Measurements from ENCODE around the gene MADCAM1. TPM values are rescaled to one million over a fixed set of nuclear protein-coding genes. Genes with fewer than 3 reads are reported as not detected.

Gene MADCAM1
- total and polyA plus RNA-seq, 10 of the 15 experiments (the other 5 are each of a cell fraction or from before 2014, with no cell fraction given): 0.06 to 0.32 (median 0.31) TPM; not detected in 5

DNA sequence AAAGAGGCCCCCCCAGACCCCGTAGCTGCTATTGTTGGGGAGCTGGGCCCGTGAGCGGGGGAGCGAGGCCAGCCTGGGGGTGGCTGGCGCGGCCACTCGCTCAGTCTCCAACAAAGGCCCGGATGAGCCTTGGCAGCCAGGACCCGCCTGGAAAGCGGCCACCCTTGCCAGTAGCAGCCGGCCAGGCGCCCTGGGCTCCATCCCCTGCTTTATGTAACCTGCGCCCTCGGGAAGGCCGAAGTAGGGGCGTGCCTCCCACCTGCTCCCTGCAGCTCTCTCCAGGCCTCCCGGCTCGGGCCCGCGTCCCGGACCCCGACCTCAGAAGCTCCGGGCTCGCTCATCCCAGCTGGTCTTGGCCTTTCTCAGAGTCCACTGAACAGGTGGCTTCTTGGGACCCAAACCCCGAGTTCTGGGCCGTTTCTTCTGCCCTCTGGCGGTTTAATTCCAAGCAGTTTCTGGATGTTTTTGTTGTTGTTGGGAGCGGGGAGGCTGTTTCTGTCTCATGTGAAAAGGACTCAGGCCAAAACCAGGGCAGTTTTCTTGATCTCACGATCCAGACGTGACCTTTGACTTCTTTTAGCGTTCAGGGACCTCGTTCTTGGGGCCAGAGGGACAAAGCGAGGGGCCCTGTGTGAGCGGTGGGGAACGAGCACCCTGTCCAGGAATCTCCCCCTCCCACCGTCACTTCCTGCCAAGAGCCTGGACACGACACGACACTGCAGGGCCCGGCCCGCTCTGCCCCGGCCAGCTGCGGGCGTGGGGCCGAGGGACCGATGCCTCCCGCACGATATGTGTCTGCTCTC is 36.5 kb downstream of the MADCAM1 start (continued):
- TF ChIP-seq ZSCAN29 (IDR thresholded peaks at IDR 0.05): no peak
- TF ChIP-seq, protein P1, sequence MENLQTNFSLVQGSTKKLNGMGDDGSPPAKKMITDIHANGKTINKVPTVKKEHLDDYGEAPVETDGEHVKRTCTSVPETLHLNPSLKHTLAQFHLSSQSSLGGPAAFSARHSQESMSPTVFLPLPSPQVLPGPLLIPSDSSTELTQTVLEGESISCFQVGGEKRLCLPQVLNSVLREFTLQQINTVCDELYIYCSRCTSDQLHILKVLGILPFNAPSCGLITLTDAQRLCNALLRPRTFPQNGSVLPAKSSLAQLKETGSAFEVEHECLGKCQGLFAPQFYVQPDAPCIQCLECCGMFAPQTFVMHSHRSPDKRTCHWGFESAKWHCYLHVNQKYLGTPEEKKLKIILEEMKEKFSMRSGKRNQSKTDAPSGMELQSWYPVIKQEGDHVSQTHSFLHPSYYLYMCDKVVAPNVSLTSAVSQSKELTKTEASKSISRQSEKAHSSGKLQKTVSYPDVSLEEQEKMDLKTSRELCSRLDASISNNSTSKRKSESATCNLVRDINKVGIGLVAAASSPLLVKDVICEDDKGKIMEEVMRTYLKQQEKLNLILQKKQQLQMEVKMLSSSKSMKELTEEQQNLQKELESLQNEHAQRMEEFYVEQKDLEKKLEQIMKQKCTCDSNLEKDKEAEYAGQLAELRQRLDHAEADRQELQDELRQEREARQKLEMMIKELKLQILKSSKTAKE (IDR thresholded peaks at IDR 0.05; ENCODE audit: low read depth, poor library complexity, severe bottlenecking): no peak
- peak; percentile 11; the same call in 1 of the 2 replicates for TF ChIP-seq SPI1 (IDR thresholded peaks at IDR 0.05; ENCODE audit: borderline replicate concordance, insufficient read depth, low read depth, low read length)
- TF ChIP-seq HDGF (IDR thresholded peaks at IDR 0.05): no peak
- TF ChIP-seq KAT2A (conservative IDR thresholded peaks at IDR 0.05; ENCODE audit: control insufficient read depth, low read depth, low read length): no peak
- TF ChIP-seq BMI1 (IDR thresholded peaks at IDR 0.05; ENCODE audit: borderline replicate concordance): no peak
- TF ChIP-seq CBX3 (IDR thresholded peaks at IDR 0.05; ENCODE audit: borderline replicate concordance, low read depth): no peak
- TF ChIP-seq HCFC1 (IDR thresholded peaks at IDR 0.05; ENCODE audit: low read length): 0 out of 2 replicates have a peak, but pooled peaks have one; percentile 11
- TF ChIP-seq, protein P2, sequence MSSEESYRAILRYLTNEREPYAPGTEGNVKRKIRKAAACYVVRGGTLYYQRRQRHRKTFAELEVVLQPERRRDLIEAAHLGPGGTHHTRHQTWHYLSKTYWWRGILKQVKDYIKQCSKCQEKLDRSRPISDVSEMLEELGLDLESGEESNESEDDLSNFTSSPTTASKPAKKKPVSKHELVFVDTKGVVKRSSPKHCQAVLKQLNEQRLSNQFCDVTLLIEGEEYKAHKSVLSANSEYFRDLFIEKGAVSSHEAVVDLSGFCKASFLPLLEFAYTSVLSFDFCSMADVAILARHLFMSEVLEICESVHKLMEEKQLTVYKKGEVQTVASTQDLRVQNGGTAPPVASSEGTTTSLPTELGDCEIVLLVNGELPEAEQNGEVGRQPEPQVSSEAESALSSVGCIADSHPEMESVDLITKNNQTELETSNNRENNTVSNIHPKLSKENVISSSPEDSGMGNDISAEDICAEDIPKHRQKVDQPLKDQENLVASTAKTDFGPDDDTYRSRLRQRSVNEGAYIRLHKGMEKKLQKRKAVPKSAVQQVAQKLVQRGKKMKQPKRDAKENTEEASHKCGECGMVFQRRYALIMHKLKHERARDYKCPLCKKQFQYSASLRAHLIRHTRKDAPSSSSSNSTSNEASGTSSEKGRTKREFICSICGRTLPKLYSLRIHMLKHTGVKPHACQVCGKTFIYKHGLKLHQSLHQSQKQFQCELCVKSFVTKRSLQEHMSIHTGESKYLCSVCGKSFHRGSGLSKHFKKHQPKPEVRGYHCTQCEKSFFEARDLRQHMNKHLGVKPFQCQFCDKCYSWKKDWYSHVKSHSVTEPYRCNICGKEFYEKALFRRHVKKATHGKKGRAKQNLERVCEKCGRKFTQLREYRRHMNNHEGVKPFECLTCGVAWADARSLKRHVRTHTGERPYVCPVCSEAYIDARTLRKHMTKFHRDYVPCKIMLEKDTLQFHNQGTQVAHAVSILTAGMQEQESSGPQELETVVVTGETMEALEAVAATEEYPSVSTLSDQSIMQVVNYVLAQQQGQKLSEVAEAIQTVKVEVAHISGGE (CRISPR knock-in tag; IDR thresholded peaks at IDR 0.05): no peak
- no peak for TF ChIP-seq FOXM1 (IDR thresholded peaks at IDR 0.05; ENCODE audit: low read depth, low read length)
- TF ChIP-seq, protein P3, sequence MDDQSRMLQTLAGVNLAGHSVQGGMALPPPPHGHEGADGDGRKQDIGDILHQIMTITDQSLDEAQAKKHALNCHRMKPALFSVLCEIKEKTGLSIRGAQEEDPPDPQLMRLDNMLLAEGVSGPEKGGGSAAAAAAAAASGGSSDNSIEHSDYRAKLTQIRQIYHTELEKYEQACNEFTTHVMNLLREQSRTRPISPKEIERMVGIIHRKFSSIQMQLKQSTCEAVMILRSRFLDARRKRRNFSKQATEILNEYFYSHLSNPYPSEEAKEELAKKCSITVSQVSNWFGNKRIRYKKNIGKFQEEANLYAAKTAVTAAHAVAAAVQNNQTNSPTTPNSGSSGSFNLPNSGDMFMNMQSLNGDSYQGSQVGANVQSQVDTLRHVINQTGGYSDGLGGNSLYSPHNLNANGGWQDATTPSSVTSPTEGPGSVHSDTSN (IDR thresholded peaks at IDR 0.05; ENCODE audit: insufficient replicate concordance, low read depth, low read length): no peak
- TF ChIP-seq NFIC (IDR thresholded peaks at IDR 0.05; ENCODE audit: low read depth, low read length): no peak
- TF ChIP-seq NR2F1 (conservative IDR thresholded peaks at IDR 0.05): peak; percentile 78
- TF ChIP-seq, protein P4, sequence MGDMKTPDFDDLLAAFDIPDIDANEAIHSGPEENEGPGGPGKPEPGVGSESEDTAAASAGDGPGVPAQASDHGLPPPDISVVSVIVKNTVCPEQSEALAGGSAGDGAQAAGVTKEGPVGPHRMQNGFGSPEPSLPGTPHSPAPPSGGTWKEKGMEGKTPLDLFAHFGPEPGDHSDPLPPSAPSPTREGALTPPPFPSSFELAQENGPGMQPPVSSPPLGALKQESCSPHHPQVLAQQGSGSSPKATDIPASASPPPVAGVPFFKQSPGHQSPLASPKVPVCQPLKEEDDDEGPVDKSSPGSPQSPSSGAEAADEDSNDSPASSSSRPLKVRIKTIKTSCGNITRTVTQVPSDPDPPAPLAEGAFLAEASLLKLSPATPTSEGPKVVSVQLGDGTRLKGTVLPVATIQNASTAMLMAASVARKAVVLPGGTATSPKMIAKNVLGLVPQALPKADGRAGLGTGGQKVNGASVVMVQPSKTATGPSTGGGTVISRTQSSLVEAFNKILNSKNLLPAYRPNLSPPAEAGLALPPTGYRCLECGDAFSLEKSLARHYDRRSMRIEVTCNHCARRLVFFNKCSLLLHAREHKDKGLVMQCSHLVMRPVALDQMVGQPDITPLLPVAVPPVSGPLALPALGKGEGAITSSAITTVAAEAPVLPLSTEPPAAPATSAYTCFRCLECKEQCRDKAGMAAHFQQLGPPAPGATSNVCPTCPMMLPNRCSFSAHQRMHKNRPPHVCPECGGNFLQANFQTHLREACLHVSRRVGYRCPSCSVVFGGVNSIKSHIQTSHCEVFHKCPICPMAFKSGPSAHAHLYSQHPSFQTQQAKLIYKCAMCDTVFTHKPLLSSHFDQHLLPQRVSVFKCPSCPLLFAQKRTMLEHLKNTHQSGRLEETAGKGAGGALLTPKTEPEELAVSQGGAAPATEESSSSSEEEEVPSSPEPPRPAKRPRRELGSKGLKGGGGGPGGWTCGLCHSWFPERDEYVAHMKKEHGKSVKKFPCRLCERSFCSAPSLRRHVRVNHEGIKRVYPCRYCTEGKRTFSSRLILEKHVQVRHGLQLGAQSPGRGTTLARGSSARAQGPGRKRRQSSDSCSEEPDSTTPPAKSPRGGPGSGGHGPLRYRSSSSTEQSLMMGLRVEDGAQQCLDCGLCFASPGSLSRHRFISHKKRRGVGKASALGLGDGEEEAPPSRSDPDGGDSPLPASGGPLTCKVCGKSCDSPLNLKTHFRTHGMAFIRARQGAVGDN (IDR thresholded peaks at IDR 0.05): no peak
